H1 (cell line): ENCODE data around the gene LHFPL3.

Experiments used
- CTCF ChIP-seq, 3 experiments: IDR thresholded peaks; 1 replicate in 2 of 3; 2 replicates in 1 of 3; pipeline versions ENCODE4 v1.5.1 to v1.6.1; 2011; ENCODE audit warnings: low read length in 3 of 3, mild to moderate bottlenecking in 3 of 3, inconsistent platforms in 2 of 3, low read depth in 1 of 3, moderate library complexity in 1 of 3; ENCODE audit not compliant: insufficient read depth in 1 of 3; ENCODE audit errors: control extremely low read depth in 1 of 3
- GTF2F1 ChIP-seq: IDR thresholded peaks from 2 replicates; pipeline ENCODE4 v1.6.1; 2012; ENCODE audit warnings: low read depth, low read length, improper control_type of control experiment, borderline replicate concordance

GRCh38 chr7:104410742-104411141 is 82.3 kb downstream of the LHFPL3 start:
- TF ChIP-seq CTCF (IDR thresholded peaks at IDR 0.05; ENCODE audit: control extremely low read depth in 1 of 3, insufficient read depth in 1 of 3, low read depth in 1 of 3, low read length in 3 of 3) (no peak), GTF2F1 (no peak)
